HepG2 (cell line): ENCODE data around the gene TMEM33. TPM values are rescaled to one million over a fixed set of nuclear protein-coding genes. Genes with fewer than 3 reads are reported as not detected.

Source experiments
- ATAC-seq: fragments of 200-7000 bp; cut with Tn5 transposase; 3 replicates; pipeline ENCODE4 v1.9.1; 2020; ENCODE audit warnings: mild to moderate bottlenecking, moderate library complexity
- BruUV-seq: library from RNA; stranded (reverse); fragments of 400-500 nt; replicated peaks from 2 replicates; lab custom pipeline; 2021; lab: Mats Ljungman, UMichigan
- CTCF ChIA-PET: fragments of 300-600 bp; formaldehyde crosslinking; extraction: SDS; loops from one replicate; lab custom pipeline; 2021; ENCODE audit warnings: low total read pairs, inconsistent platforms, low intra/inter-chr PET ratio; lab: Yijun Ruan, JAX
- POLR2A ChIA-PET: fragments of 350-600 bp; sonication (Branson Sonifier 250); formaldehyde crosslinking; loops from one replicate; lab custom pipeline; 2020; ENCODE audit warnings: antibody characterized with exemption, inconsistent platforms; lab: Yijun Ruan, JAX
- DNase-seq: peaks from one replicate; pipeline ENCODE4 v3.0.0-alpha.2; 2015; ENCODE audit warnings: low spot score
- FAIRE-seq: peaks from 3 replicates; lab custom pipeline; 2011; peaks lifted over from hg19 to GRCh38; lab: Jason Lieb, UNC
- H2AFZ ChIP-seq: one replicate; pipeline ENCODE4 v1.6.1; 2011; ENCODE audit warnings: low read length, inconsistent platforms
- H3K27ac ChIP-seq: fragments of 300-600 bp; 3 replicates; pipeline ENCODE4 v1.8.0; 2011; ENCODE audit warnings: mixed run types, mild to moderate bottlenecking, mixed read lengths, low read length, inconsistent platforms; ENCODE audit not compliant: insufficient read depth; ENCODE audit errors: extremely low read length
- H3K27me3 ChIP-seq, 2 experiments: fragments of 200-600 bp in 1 of 2; 2 replicates in 1 of 2; 3 replicates in 1 of 2; pipeline versions ENCODE4 v1.6.0 to v1.8.0; 2011; ENCODE audit warnings: low read length in 2 of 2, mild to moderate bottlenecking in 2 of 2, moderate library complexity in 2 of 2, inconsistent platforms in 1 of 2; ENCODE audit not compliant: insufficient read depth in 2 of 2, control insufficient read depth in 1 of 2
- H3K36me3 ChIP-seq, 2 experiments: fragments of 200-600 bp in 1 of 2; replicated peaks in 1 of 2; 2 replicates in 1 of 2; 3 replicates in 1 of 2; pipeline versions ENCODE4 v1.5.1 to v1.8.0; 2011; ENCODE audit warnings: low read length in 2 of 2, inconsistent platforms in 1 of 2; ENCODE audit not compliant: insufficient read depth in 2 of 2, control insufficient read depth in 1 of 2
- H3K4me1 ChIP-seq: 2 replicates; pipeline ENCODE4 v1.5.1; 2012; ENCODE audit warnings: low read length, inconsistent platforms; ENCODE audit not compliant: insufficient read depth
- H3K4me2 ChIP-seq: 2 replicates; pipeline ENCODE4 v1.6.0; 2011; ENCODE audit warnings: low read depth, low read length, inconsistent platforms
- H3K4me3 ChIP-seq, 3 experiments: fragments of 200-600 bp in 1 of 3; sonication (generic), shearing (Covaris generic) in 1 of 3; replicated peaks in 1 of 3; 2 replicates each; pipeline ENCODE4 v1.5.1; 2011 to 2016; ENCODE audit warnings: low read length in 3 of 3, inconsistent platforms in 2 of 3, low read depth in 2 of 3, mild to moderate bottlenecking in 2 of 3, control low read depth in 1 of 3, mixed read lengths in 1 of 3; ENCODE audit not compliant: insufficient read depth in 1 of 3
- H3K79me2 ChIP-seq: one replicate; pipeline ENCODE4 v1.6.1; 2011; ENCODE audit warnings: low read length, inconsistent platforms; ENCODE audit not compliant: insufficient read depth
- H3K9ac ChIP-seq: 2 replicates; pipeline ENCODE4 v1.6.0; 2011; ENCODE audit warnings: mild to moderate bottlenecking, low read depth, low read length, inconsistent platforms; ENCODE audit not compliant: insufficient read depth
- H3K9me3 ChIP-seq: 2 replicates; pipeline ENCODE4 v1.5.1; 2012; ENCODE audit warnings: mild to moderate bottlenecking, low read length
- H4K20me1 ChIP-seq: 2 replicates; pipeline ENCODE4 v1.6.0; 2011; ENCODE audit warnings: inconsistent platforms, mild to moderate bottlenecking, low read length, moderate library complexity; ENCODE audit not compliant: insufficient read depth
- CEBPB ChIP-seq: IDR thresholded peaks from 2 replicates; pipeline ENCODE4 v1.6.1; 2011; ENCODE audit warnings: low read depth, low read length, improper control_type of control experiment, borderline replicate concordance
- FOXP1 ChIP-seq, 2 experiments: fragments of 450-650 bp in 1 of 2; IDR thresholded peaks; 2 replicates each; pipeline ENCODE4 v1.6.1; 2017 to 2018; ENCODE audit warnings: antibody characterized with exemption in 1 of 2
- GLMP ChIP-seq: sonication (generic); formaldehyde crosslinking; IDR thresholded peaks from 2 replicates; pipeline ENCODE4 v1.9.0; 2021; ENCODE audit warnings: missing genetic modification reagents, mild to moderate bottlenecking, borderline replicate concordance
- HBP1 ChIP-seq: IDR thresholded peaks from 2 replicates; pipeline ENCODE4 v1.6.1; 2016; ENCODE audit warnings: low read depth, control low read depth
- IKZF4 ChIP-seq: sonication (generic); formaldehyde crosslinking; IDR thresholded peaks from 2 replicates; pipeline ENCODE4 v1.5.1; 2020; ENCODE audit warnings: borderline replicate concordance, mild to moderate bottlenecking, low read depth, missing genetic modification reagents; ENCODE audit errors: not compliant biosample characterization
- RARA ChIP-seq: IDR thresholded peaks from 2 replicates; pipeline ENCODE4 v1.6.1; 2016; ENCODE audit warnings: missing genetic modification reagents, missing compliant biosample characterization
- RELA ChIP-seq: sonication (generic); formaldehyde crosslinking; IDR thresholded peaks from 2 replicates; pipeline ENCODE4 v1.4.0; 2020; ENCODE audit warnings: missing genetic modification reagents
- THAP11 ChIP-seq: IDR thresholded peaks from 2 replicates; pipeline ENCODE4 v1.6.1; 2016; ENCODE audit warnings: missing biosample characterization, missing genetic modification reagents
- ZNF281 ChIP-seq: sonication (generic); formaldehyde crosslinking; IDR thresholded peaks from 2 replicates; pipeline ENCODE4 v1.4.0; 2020; ENCODE audit warnings: missing genetic modification reagents, borderline replicate concordance
- ZNF576 ChIP-seq: sonication (generic); formaldehyde crosslinking; IDR thresholded peaks from 2 replicates; pipeline ENCODE4 v1.4.0; 2020; ENCODE audit warnings: mild to moderate bottlenecking, missing genetic modification reagents
- ZNF710 ChIP-seq: sonication (generic); formaldehyde crosslinking; IDR thresholded peaks from 2 replicates; pipeline ENCODE4 v1.5.0; 2020; ENCODE audit warnings: mild to moderate bottlenecking, missing genetic modification reagents, borderline replicate concordance
- WGBS: methylation state at CpG from one replicate; pipeline ENCODE4 v1.1.6; 2017; ENCODE audit warnings: low lambda C conversion rate; 5-methylcytosine and 5-hydroxymethylcytosine counted together
- in situ Hi-C: cut with HindIII; loops from 2 replicates; pipeline ENCODE4 v1.10.0; 2017; ENCODE audit warnings: low pct_unique_long_range_greater_than_20kb; ENCODE audit not compliant: extremely low pct_ligation_motif_present
- intact Hi-C: fragments of 100-400 bp; cut with micrococcal nuclease; formaldehyde crosslinking; loops from one replicate; pipeline ENCODE4 v1.10.0; 2022; ENCODE audit not compliant: unreplicated experiment
- polyA plus RNA-seq, 8 experiments: library from polyadenylated mRNA; depleted of rRNA in 3 of 8; stranded (reverse) in 7 of 8; unstranded in 1 of 8; fragments of >200 nt; fragmentation: Illumina TruSeq in 4 of 8; extraction: Trizol in 4 of 8; gene quantifications; 2 replicates each; pipeline versions ENCODE4 v1.2.1 to v1.2.3, GENCODE V29; 2011 to 2016; ENCODE audit warnings: low read depth in 4 of 8, missing spikeins in 1 of 8, mixed read lengths in 1 of 8; ENCODE audit not compliant: insufficient read depth in 1 of 8
- total RNA-seq, 5 experiments: library from RNA; depleted of rRNA; stranded (reverse); fragments of >200 nt; fragmentation: Illumina TruSeq; extraction: Trizol; gene quantifications; 2 replicates each; pipeline ENCODE4 v1.2.3, GENCODE V29; 2016; ENCODE audit warnings: low read depth in 1 of 5

The TMEM33 gene
- total and polyA plus RNA-seq, 2 of the 13 experiments (the other 11 are each of a cell fraction or from before 2014, with no cell fraction given), result 36.1 to 66.6 TPM

- in situ Hi-C loops, result no loop called here
- Histone ChIP-seq H4K20me1 (no peaks in the 10 kb centered on the region), H2AFZ (no peak overlapping the region), H3K27ac (no peak overlapping the region), H3K4me1 (peaks cover 31% of the 10 kb centered on the region), H3K27me3 (no peaks in the 10 kb centered on the region), H3K4me3 (no peak overlapping the region)
- ATAC-seq (peak; percentile 85), DNase-seq (peak; percentile 32)
- POLR2A ChIA-PET, result interaction anchor here (0.9 kb wide), 1 partner anchor 19 kb away, joined by 3 read pairs; no protein-coding TSS in a partner anchor
- TF ChIP-seq IKZF4 (CRISPR knock-in tag), result no peak
- TF ChIP-seq ZNF281 (CRISPR knock-in tag), result peak; percentile 86; the same call in 1 of the 2 replicates
- 0 out of 2 replicates have a peak, but pooled peaks have one; percentile 16 for TF ChIP-seq THAP11
- TF ChIP-seq GLMP (CRISPR knock-in tag), result no peak
- TF ChIP-seq ZNF576 (CRISPR knock-in tag), result no peak
- peak; percentile 17; the same call in 1 of the 2 replicates for TF ChIP-seq CEBPB
- TF ChIP-seq HBP1 (CRISPR knock-in tag), result no peak
- TF ChIP-seq FOXP1 (IDR thresholded peaks at IDR 0.05), result no peak
- peak; percentile 34; the same call in 1 of the 2 replicates for TF ChIP-seq FOXP1 (CRISPR knock-in tag; IDR thresholded peaks at IDR 0.05)
- peak; percentile 24; the same call in 1 of the 2 replicates for TF ChIP-seq RARA (CRISPR knock-in tag)
- TF ChIP-seq ZNF710 (CRISPR knock-in tag), result no peak
- TF ChIP-seq RELA, result no peak
- TF ChIP-seq, all 625 proteins: peak for 5
- Histone ChIP-seq H3K4me2 (no peak overlapping the region), H3K9me3 (no peaks in the 10 kb centered on the region), H3K79me2 (no peaks in the 10 kb centered on the region), H3K36me3 (no peaks in the 10 kb centered on the region), H3K9ac (no peak overlapping the region)
- WGBS, result 12% methylated on average over 4 of the region's 4 CpGs
- no peak for FAIRE-seq
- BruUV-seq, result no TSS peak
- CTCF ChIA-PET, result no interaction called here
- intact Hi-C loops, result no loop called here
These were observed 7.3 kb upstream of the TMEM33 start for GRCh38 chr4:41927796-41928499.
